SH-SY5Y (cell line): Measurements from ENCODE around the gene FCN3.

ENCODE experiments used
- GATA2 ChIP-seq: IDR thresholded peaks from 2 replicates; pipeline ENCODE4 v1.6.1; 2011; ENCODE audit warnings: mild to moderate bottlenecking, low read depth, low read length
- GATA3 ChIP-seq: IDR thresholded peaks from 2 replicates; pipeline ENCODE4 v1.6.1; 2011; ENCODE audit warnings: low read depth, mild to moderate bottlenecking, low read length, moderate library complexity

- TF ChIP-seq GATA2, result no peak
- TF ChIP-seq GATA3, result no peak
These were observed 43.2 kb downstream of the FCN3 start for GRCh38 chr1:27331426-27331825.
